HG03159 (cell line): ENCODE measurements around the gene MACROH2A1.
"Not testable (repeated sequence)": the region's sequence is repeated elsewhere in the genome, so short reads cannot be mapped to it uniquely, and the experiment has no call there.

Experiments used
- ATAC-seq: cut with Tn5 transposase; IDR thresholded peaks from one replicate; pipeline ENCODE4 v1.9.1; 2021; ENCODE audit warnings: mild to moderate bottlenecking, moderate library complexity; ENCODE audit not compliant: unreplicated experiment

Gene MACROH2A1

GRCh38 chr5:135379046-135379654 lies 19.9 kb downstream of the MACROH2A1 start:
- no peak for ATAC-seq

DNA sequence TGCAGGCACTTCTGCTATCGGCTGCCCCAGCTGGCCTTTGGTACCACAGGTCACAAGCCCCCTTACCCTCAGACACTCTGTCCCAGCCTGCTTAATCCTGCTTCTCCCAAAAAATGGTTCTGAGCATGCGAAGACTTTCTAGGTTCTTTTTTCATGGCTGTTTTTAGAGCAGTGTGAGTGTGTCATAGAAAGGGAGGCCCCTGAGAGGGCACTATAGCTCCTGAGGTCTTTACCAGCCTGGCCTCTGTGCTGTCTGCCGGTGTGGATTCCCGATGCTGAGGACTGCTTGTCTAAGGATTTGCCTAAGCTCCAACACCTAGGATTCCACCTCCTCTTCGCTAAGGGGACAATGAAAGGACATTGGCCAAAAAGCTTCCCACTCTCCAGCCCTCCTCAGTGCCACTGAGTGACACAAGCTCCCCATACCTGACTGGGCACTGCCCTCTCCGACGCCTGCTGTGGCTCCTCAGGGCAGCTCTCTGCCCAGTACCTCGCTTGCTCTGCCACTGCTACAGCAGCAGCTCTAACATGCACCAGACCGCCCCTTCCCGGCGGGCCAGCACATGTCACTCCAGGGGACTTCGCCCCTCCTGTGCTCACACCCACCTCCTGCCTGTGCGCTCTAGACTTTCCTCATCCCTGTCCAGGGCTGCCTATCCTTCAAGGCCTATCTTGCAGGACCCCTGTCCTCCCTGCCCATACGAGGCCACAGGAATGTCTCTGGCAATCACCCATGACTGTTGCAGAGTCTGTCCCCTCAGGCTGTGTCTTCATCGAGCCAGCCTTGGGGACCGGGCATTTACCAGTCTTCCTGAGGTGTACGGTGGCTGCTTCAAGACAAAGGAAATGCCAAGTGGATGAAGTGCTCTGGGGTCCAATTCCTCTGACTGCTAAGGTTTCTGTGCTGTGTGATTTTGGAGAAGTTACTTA lies 21.0 kb downstream of the MACROH2A1 start:
- no peak for ATAC-seq

- peak; percentile 79 for ATAC-seq
Observed at GRCh38 chr5:135376961-135377624, 21.9 kb downstream of the MACROH2A1 start.

DNA sequence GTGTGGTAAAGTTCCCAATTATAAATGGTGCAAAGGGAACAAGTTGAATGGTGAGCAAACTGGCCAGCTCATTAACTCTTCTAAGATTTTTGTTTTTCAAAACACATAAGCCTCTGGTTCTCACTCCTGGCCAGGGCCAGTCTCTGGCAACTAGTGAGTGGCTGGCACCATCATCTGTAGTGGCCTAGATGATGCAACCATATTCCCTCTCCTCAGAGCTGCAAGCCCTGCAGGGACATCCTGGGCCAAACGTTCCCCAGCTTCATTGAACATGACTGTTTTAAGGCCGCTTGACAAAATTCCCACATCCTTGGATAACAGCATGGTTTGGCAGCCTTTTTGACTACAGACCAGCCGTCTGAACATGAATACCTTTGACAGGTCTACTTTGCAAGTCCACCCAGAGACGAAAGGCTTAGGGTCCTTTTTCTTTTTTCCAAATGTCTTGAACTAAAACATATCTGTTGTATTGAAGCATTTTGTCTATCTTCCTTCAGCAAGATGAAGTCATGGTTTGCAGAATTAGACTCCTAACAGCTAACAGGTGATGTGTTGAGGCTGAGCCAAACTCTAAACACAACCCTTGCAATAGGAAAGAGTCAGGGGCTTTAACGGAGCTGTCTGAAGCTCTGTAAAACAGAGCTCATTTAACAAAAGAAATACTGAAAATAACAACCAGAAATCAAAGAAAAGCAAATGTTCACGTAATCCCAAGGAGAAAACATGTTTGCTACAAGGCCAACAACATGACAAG lies 23.8 kb downstream of the MACROH2A1 start:
- ATAC-seq, result no peak

- ATAC-seq, result no peak
Observed at GRCh38 chr5:135373736-135374515, 25.1 kb downstream of the MACROH2A1 start.

- ATAC-seq, result no peak
Observed at GRCh38 chr5:135372654-135373381, 26.2 kb downstream of the MACROH2A1 start.

GRCh38 chr5:135371622-135372232 lies 27.3 kb downstream of the MACROH2A1 start:
- ATAC-seq, result no peak

DNA sequence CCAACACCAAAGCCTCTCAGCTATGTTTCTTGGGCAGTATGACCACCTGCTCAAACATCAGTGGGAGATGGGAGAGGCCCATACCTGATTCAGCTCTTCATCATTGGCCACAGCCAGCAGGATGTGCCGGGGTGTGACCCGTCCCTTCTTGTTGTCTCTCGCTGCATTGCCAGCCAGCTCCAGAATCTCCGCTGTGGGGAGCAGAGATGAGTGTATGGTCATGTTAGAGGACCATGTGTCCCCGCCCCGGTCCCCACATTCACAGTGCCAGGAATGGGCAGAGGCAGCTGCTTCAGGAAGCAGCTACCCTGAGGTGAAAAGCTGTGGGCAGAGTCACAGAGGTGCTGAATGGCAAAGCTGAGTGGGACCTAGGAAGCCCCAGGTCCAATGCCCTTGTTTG lies 29.1 kb downstream of the MACROH2A1 start:
- no peak for ATAC-seq

- ATAC-seq, result no peak
Observed at GRCh38 chr5:135367554-135367953, 31.5 kb downstream of the MACROH2A1 start.

DNA sequence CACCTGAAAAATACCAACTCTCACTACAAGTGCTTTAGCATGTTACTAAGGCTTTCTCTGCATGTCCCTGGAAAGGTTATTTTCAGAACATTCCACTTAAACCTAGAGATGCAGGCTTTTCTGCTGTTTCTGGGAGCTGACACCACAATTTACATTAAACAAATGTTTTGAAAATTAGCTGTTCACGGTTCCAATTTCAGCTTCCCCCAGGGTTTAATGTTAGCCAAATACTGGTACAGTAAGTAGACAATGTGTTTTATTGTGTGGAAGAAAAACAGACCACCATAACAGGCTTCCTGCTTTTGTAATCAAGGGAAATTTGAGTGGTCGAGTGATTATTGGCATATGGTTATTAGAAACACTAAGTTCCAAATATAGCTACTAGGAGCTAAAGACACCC lies 32.0 kb downstream of the MACROH2A1 start:
- no peak for ATAC-seq

GRCh38 chr5:135365281-135365680 lies 33.8 kb downstream of the MACROH2A1 start:
- no peak for ATAC-seq

DNA sequence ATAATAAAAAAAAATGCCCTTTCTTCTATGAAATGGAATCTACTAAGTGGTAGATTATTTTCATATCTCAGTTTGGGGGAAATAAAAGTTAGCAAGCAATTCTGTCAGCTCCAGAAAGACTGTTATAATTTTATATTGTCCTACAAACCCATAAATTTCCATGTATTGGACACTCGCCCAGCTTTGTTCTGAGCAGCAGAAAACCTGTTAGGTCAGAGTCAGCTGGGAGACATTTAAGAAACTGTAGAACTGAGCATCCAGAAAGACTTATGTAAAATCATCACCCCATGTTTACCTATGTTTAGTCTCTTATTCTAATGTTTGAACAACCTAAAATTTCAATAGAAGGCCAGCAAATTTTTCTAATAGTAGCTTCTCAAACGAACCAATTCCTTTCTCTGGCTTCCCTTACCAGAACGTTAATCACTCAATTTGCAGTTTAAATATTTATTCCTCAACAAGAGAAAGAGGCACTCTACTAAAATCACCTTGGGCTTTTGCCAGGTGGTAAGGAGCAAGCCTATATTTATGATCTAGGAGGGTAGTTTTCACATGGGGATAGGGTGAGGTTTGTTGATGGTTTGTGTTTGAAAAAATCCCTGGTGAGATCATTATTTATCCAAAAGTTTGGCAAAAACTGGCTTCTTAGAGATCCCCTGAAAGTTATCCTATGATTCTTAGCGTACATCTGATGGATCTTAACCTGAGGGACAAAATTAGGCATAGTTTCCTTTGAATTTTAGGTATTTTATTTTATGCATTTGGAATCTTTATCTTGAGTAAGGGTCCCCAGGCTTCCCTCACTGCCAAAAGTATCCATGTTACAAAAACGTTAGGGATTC lies 34.4 kb downstream of the MACROH2A1 start:
- ATAC-seq, result no peak

- ATAC-seq, result not testable (repeated sequence)
Observed at GRCh38 chr5:135363342-135363741, 35.7 kb downstream of the MACROH2A1 start.

GRCh38 chr5:135362102-135362501 lies 36.9 kb downstream of the MACROH2A1 start:
- no peak for ATAC-seq

DNA sequence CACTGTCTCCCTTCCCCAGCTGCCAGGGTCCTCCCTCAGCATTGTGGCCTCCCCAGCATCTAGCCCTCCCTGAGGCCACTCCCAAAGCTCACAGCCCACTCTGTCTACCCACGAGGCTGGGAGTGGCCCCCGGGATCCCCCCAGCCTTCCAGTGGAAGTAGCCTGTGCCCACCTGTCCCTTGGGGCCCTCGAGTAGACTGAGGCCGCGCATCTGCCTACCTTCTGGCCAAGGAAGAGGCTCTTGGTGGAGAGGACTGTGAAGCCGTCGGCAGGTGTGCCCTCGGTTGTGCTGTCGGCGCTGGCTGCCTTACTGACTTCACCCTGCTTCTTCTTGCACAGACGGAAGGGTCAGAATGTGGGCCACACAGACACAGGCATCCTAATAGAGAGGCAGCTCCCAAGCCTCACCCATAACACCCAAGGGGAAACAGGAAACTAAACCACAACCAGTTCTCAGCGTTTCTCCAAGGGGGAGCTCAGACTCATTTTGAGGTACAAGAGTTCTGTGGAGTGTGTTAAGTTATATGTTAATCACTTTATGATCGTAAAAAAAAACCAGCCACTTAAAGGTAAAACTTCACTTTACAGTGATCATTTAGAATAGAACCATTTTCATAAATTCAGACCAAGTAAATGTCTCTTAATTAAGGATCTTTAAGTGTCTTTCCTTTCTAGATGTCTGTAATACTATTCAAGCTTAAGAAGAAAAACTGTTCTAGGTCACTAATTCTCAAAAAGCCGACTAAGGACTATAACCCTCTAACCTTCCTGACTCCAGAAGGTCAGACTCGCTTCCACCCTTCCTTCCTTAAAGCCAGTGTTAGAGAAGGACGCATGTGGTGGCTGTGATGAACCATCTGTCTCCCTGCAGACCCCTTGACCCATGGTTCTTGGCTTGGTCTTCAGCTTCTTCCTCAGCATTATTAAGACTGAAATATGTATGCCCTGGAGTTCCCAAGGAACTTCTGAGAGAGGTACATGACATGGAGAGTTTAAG lies 38.5 kb downstream of the MACROH2A1 start:
- ATAC-seq, result no peak

DNA sequence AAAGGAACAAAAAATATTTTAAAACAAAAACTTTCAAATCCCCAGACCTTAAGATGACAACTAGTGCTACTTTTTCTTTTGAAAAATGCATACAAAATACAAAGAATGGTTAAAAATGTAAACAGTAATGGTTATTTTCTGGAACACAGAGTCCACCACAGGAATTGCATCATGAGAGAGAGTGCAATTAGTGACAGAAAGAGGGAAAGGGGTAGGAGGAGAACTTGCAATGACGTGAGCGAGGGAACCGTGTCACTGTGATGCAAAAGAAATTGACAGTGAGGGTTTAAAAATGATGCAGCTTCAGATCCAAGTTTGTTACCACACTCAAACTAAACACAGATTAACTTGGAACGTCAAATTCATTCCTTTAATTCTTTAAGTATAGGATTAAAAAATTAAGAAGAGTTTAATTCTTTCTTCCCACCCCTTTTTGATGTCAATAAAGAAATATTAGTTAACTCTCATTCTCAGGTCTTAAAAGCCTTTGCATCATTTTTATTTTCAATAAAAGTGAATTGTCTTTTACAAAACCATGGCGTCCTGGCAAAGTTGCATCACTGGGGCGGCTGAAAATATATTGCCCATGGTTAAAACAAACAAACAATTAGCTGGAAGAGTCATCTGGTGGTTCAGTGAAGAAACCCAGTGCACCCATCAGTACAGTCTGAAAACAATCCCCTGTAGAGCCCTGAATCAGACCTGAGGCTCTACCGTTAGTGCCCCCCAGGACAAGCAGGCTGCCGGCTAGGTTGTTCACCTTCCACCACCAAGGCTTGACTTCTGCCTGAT lies 39.5 kb downstream of the MACROH2A1 start:
- ATAC-seq, result no peak
